ENCODE measurements around the gene DNAJC1. TPM values are rescaled to one million over a fixed set of nuclear protein-coding genes. Genes with fewer than 3 reads are reported as not detected.
"Not testable (repeated sequence)": the region's sequence is repeated elsewhere in the genome, so short reads cannot be mapped to it uniquely, and the experiment has no call there.

Gene DNAJC1
- polyA plus RNA-seq, 2 of the 4 experiments (the other 2 are of a cell fraction), result 19.2 to 34.2 TPM

DNA sequence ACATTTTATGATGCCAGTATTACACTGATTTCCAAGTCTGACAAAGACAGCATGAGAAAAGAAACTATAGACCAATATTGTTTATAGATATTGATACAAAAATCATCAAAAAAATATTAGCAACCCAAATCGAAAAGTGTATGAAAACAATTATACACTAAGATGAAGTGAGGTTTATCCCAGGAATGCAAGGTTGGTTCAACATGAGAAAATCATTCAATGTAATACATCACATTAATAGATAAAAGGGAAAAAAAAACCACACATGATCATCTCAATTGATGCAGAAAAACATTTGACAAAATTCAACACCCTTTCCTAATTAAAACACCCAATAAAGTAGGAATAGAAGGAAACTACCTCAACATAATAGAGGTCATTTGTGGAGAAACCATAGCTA is 153.9 kb downstream of the DNAJC1 start:
- FAIRE-seq, result no peak
- H3K4me1 ChIP-seq, result no peaks in the 10 kb centered on the region
- no peak overlapping the region for H3K27ac ChIP-seq
- TF ChIP-seq ZNF302 (CRISPR knock-in tag; IDR thresholded peaks at IDR 0.05), result no peak
- no peak for TF ChIP-seq EHF (CRISPR knock-in tag; IDR thresholded peaks at IDR 0.05)
- TF ChIP-seq JUN (IDR thresholded peaks at IDR 0.05), result no peak
- TF ChIP-seq MYC (IDR thresholded peaks at IDR 0.05; ENCODE audit: borderline replicate concordance, low read length), result no peak
- no peak for TF ChIP-seq FOSB (CRISPR knock-in tag; IDR thresholded peaks at IDR 0.05)
- no peak for TF ChIP-seq NR3C1 (IDR thresholded peaks at IDR 0.05)
- TF ChIP-seq MAZ (IDR thresholded peaks at IDR 0.05; ENCODE audit: borderline replicate concordance, low read depth, low read length), result no peak
- no peak for TF ChIP-seq SREBF2 (IDR thresholded peaks at IDR 0.05)
- no peak for TF ChIP-seq CEBPB (IDR thresholded peaks at IDR 0.05)
- no peak for TF ChIP-seq EP300 (IDR thresholded peaks at IDR 0.05)
- no peak for TF ChIP-seq KDM5A (IDR thresholded peaks at IDR 0.05)
- no peak for TF ChIP-seq ZC3H11A (IDR thresholded peaks at IDR 0.05)
- TF ChIP-seq PHF8 (IDR thresholded peaks at IDR 0.05; ENCODE audit: borderline replicate concordance, low read depth), result no peak
- TF ChIP-seq NPAS2 (CRISPR knock-in tag; IDR thresholded peaks at IDR 0.05; ENCODE audit: borderline replicate concordance), result no peak
- no peak for TF ChIP-seq RARB (CRISPR knock-in tag; IDR thresholded peaks at IDR 0.05)
- no peak for TF ChIP-seq TP53 (CRISPR knock-in tag; IDR thresholded peaks at IDR 0.05)
- TF ChIP-seq, protein P1, sequence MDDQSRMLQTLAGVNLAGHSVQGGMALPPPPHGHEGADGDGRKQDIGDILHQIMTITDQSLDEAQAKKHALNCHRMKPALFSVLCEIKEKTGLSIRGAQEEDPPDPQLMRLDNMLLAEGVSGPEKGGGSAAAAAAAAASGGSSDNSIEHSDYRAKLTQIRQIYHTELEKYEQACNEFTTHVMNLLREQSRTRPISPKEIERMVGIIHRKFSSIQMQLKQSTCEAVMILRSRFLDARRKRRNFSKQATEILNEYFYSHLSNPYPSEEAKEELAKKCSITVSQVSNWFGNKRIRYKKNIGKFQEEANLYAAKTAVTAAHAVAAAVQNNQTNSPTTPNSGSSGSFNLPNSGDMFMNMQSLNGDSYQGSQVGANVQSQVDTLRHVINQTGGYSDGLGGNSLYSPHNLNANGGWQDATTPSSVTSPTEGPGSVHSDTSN (IDR thresholded peaks at IDR 0.05), result no peak
- TF ChIP-seq, protein P2, sequence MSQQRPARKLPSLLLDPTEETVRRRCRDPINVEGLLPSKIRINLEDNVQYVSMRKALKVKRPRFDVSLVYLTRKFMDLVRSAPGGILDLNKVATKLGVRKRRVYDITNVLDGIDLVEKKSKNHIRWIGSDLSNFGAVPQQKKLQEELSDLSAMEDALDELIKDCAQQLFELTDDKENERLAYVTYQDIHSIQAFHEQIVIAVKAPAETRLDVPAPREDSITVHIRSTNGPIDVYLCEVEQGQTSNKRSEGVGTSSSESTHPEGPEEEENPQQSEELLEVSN (IDR thresholded peaks at IDR 0.05; ENCODE audit: borderline replicate concordance, low read depth), result no peak
- H3K9me3 ChIP-seq, result peaks cover 8% of the 10 kb centered on the region; the same call in 1 of the 3 replicates
- WGBS (ENCODE audit: missing lambda C conversion rate), result 62% methylated on average over 1 of the region's 1 CpG
- CTCF ChIA-PET, result no interaction called here
- no peak for DNase-seq (ENCODE audit: low read depth in 1 of 2, low spot score in 1 of 2)
- no peak for ATAC-seq
- H3K4me2 ChIP-seq, result no peak overlapping the region
- no peak overlapping the region for H3K4me3 ChIP-seq
- POLR2A ChIA-PET, result no interaction called here

DNA sequence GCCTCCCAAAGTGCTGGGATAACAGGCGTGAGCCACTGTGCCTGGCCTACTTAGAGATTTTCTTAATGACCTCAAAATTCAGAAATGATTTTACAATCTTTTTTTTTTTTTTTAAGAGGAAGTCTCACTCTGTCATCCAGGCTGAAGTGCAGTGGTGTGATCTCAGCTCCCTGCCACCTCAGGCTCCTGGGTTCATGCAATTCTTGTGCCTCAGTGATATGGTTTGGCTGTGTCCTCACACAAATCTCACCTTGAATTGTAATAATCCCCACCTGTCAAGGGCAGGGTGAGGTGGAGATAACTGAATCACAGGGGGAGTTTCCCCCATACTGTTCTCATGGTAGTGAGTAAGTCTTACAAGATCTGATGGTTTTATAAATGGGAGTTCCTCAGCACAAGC is 159.9 kb downstream of the DNAJC1 start:
- FAIRE-seq (no peak), DNase-seq (ENCODE audit: low read depth in 1 of 2, low spot score in 1 of 2) (no peak), ATAC-seq (no peak)
- H3K4me3 ChIP-seq, result no peak overlapping the region
- ChIA-PET POLR2A (no interaction called here), CTCF (no interaction called here)
- WGBS (ENCODE audit: missing lambda C conversion rate), result 93% methylated on average over 1 of the region's 1 CpG
- TF ChIP-seq JUNB (IDR thresholded peaks at IDR 0.05) (no peak), POLR2AphosphoS2 (conservative IDR thresholded peaks at IDR 0.05; ENCODE audit: low read length) (no peak), CHD2 (IDR thresholded peaks at IDR 0.05; ENCODE audit: low read length, partially characterized antibody) (no peak), BHLHE40 (IDR thresholded peaks at IDR 0.05; ENCODE audit: low read depth, low read length) (no peak), POLR2A (IDR thresholded peaks at IDR 0.05; ENCODE audit: low read length) (no peak), NPAS2 (CRISPR knock-in tag; IDR thresholded peaks at IDR 0.05; ENCODE audit: borderline replicate concordance) (no peak), CBX8 (IDR thresholded peaks at IDR 0.05) (no peak)
- TF ChIP-seq, protein P3, sequence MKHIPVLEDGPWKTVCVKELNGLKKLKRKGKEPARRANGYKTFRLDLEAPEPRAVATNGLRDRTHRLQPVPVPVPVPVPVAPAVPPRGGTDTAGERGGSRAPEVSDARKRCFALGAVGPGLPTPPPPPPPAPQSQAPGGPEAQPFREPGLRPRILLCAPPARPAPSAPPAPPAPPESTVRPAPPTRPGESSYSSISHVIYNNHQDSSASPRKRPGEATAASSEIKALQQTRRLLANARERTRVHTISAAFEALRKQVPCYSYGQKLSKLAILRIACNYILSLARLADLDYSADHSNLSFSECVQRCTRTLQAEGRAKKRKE (CRISPR knock-in tag; IDR thresholded peaks at IDR 0.05; ENCODE audit: low read depth), result no peak
- H3K4me1 ChIP-seq, result no peaks in the 10 kb centered on the region
- peaks cover 3% of the 10 kb centered on the region; the same call in 2 of the 3 replicates for H3K9me3 ChIP-seq
- no peak overlapping the region for H3K27ac ChIP-seq
- H3K4me2 ChIP-seq, result no peak overlapping the region

DNA sequence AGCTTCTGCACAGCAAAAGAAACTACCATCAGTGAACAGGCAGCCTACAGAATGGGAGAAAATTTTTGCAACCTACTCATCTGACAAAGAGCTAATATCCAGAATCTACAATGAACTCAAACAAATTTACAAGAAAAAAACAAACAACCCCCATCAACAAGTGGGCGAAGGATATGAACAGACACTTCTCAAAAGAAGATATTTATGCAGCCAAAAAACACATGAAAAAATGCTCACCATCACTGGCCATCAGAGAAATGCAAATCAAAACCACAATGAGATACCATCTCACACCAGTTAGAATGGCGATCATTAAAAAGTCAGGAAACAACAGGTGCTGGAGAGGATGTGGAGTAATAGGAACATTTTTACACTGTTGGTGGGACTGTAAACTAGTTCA is 162.3 kb downstream of the DNAJC1 start:
- H3K4me2 ChIP-seq; FAIRE-seq; H3K27ac ChIP-seq; CTCF ChIA-PET; ATAC-seq; DNase-seq (ENCODE audit: low read depth in 1 of 2, low spot score in 1 of 2); POLR2A ChIA-PET; H3K9me3 ChIP-seq; H3K4me3 ChIP-seq; H3K4me1 ChIP-seq: not testable (repeated sequence)
- 94% methylated on average over 2 of the region's 2 CpGs for WGBS (ENCODE audit: missing lambda C conversion rate)

DNA sequence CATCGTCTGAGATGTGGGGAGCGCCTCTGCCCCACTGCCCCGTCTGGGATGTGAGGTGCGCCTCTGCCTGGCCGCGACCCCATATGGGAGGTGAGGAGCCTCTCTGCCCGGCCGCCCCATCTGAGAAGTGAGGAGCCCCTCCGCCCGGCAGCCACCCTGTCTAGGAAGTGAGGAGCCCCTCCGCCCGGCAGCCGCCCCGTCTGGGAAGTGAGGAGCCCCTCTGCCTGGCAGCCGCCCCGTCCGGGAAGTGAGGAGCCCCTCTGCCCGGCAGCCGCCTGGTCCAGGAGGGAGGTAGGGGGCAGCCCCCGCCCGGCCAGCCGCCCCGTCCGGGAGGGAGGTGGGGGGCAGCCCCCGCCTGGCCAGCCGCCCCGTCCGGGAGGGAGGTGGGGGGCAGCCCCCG is 166.0 kb downstream of the DNAJC1 start:
- FAIRE-seq; CTCF ChIA-PET; H3K9me3 ChIP-seq; ATAC-seq; DNase-seq (ENCODE audit: low read depth in 1 of 2, low spot score in 1 of 2); H3K4me3 ChIP-seq; H3K4me1 ChIP-seq; POLR2A ChIA-PET; H3K4me2 ChIP-seq; H3K27ac ChIP-seq: not testable (repeated sequence)
- WGBS (ENCODE audit: missing lambda C conversion rate), result 92% methylated on average over 2 of the region's 29 CpGs

DNA sequence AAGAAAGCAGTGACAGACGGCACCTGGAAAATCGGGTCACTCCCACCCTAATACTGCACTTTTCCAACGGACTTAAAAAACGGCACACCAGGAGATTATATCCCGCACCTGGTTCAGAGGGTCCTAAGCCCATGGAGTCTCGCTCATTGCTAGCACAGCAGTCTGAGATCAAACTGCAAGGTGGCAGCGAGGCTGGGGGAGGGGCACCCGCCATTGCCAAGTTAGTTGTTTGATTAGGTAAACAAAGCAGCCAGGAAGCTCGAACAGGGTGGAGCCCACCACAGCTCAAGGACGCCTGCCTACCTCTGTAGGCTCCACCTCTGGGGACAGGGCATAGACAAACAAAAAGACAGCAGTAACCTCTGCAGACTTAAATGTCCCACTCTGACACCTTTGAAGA is 169.0 kb downstream of the DNAJC1 start:
- H3K4me2 ChIP-seq; POLR2A ChIA-PET; H3K4me3 ChIP-seq; DNase-seq (ENCODE audit: low read depth in 1 of 2, low spot score in 1 of 2); ATAC-seq; CTCF ChIA-PET; H3K27ac ChIP-seq; FAIRE-seq; H3K4me1 ChIP-seq: not testable (repeated sequence)
- H3K9me3 ChIP-seq, result peaks cover 15% of the 10 kb centered on the region; the same call in 2 of the 3 replicates
- WGBS (ENCODE audit: missing lambda C conversion rate), result 74% methylated on average over 10 of the region's 10 CpGs
